ENCODE results near the gene ADARB1.

DNA sequence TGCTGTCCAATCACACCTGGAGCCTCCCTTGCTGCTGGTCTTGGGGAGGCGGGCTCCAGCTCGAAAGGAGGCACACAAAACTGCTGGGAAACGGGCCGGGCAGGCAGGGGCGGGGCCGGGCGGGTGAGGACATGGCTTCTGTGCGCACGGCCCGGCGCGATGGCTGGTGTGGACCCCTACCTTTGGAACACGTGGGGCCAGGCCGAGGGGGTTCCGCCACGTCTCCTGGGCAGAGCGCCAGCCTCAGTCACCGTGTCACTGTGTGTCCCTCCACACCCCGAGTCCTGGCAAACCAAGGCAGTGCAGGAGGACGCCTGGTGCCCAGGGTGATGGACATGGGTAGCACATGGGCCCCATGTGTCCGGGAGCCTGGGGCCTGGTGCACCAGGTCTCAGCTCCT is 42.0 kb upstream of the ADARB1 start:
- TF ChIP-seq, protein P1, sequence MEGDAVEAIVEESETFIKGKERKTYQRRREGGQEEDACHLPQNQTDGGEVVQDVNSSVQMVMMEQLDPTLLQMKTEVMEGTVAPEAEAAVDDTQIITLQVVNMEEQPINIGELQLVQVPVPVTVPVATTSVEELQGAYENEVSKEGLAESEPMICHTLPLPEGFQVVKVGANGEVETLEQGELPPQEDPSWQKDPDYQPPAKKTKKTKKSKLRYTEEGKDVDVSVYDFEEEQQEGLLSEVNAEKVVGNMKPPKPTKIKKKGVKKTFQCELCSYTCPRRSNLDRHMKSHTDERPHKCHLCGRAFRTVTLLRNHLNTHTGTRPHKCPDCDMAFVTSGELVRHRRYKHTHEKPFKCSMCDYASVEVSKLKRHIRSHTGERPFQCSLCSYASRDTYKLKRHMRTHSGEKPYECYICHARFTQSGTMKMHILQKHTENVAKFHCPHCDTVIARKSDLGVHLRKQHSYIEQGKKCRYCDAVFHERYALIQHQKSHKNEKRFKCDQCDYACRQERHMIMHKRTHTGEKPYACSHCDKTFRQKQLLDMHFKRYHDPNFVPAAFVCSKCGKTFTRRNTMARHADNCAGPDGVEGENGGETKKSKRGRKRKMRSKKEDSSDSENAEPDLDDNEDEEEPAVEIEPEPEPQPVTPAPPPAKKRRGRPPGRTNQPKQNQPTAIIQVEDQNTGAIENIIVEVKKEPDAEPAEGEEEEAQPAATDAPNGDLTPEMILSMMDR (IDR thresholded peaks at IDR 0.05), result no peak
- TF ChIP-seq POLR2A (IDR thresholded peaks at IDR 0.05) (no peak), EP300 (IDR thresholded peaks at IDR 0.05) (no peak)

All from ovary (tissue), 3 donors.